Thoracic aorta (tissue), 2 donors: ENCODE measurements around the gene SULF2. TPM values are rescaled to one million over a fixed set of nuclear protein-coding genes. Genes with fewer than 3 reads are reported as not detected.

Experiments
- ATAC-seq: fragments of 150-250 bp; one replicate; pipeline ENCODE4 v1.8.0; 2017; ENCODE audit warnings: low read depth; ENCODE audit not compliant: insufficient number of reproducible peaks, low FRiP score
- DNase-seq: peaks from one replicate; pipeline ENCODE4 v3.0.0-alpha.2; 2020; ENCODE audit warnings: low spot score
- H3K27ac ChIP-seq, 2 donors: fragments of 200-600 bp; sonication (generic); 1 replicate in 1 of 2; 2 replicates in 1 of 2; pipeline ENCODE4 v1.5.1; 2016; ENCODE audit warnings: mild to moderate bottlenecking in 2 of 2, moderate library complexity in 2 of 2
- H3K27me3 ChIP-seq: fragments of 200-600 bp; sonication (generic); replicated peaks from 2 replicates; pipeline ENCODE4 v1.6.0; 2016; ENCODE audit warnings: mild to moderate bottlenecking; ENCODE audit not compliant: insufficient read depth
- H3K36me3 ChIP-seq: fragments of 200-600 bp; sonication (generic); one replicate; pipeline ENCODE4 v1.5.1; 2016
- H3K4me1 ChIP-seq, 2 donors: fragments of 200-600 bp; sonication (generic); 1 replicate in 1 of 2; 2 replicates in 1 of 2; pipeline versions ENCODE4 v1.5.1 to v1.6.0; 2016; ENCODE audit warnings: low read depth in 2 of 2, mild to moderate bottlenecking in 1 of 2; ENCODE audit not compliant: control insufficient read depth in 1 of 2
- H3K4me3 ChIP-seq: fragments of 200-600 bp; sonication (generic); 2 replicates; pipeline ENCODE4 v1.5.1; 2016; ENCODE audit warnings: mild to moderate bottlenecking
- H3K9me3 ChIP-seq: fragments of 200-600 bp; sonication (generic); 2 replicates; pipeline ENCODE4 v1.5.1; 2016
- total RNA-seq, 2 donors: library from RNA; depleted of rRNA; stranded (reverse); fragments of >200 nt; gene quantifications; one replicate each; pipeline versions ENCODE4 v1.1.0 to v1.2.3, GENCODE V29; 2016
- TF ChIP-seq, protein P1 (sequence below): fragments of 200-600 bp; sonication (generic); IDR thresholded peaks from one replicate; pipeline ENCODE4 v1.5.1; 2019; ENCODE audit warnings: antibody characterized with exemption

Gene SULF2
- total RNA-seq, 2 donors from 2014 or later, result 39.0 to 53.9 TPM

DNA sequence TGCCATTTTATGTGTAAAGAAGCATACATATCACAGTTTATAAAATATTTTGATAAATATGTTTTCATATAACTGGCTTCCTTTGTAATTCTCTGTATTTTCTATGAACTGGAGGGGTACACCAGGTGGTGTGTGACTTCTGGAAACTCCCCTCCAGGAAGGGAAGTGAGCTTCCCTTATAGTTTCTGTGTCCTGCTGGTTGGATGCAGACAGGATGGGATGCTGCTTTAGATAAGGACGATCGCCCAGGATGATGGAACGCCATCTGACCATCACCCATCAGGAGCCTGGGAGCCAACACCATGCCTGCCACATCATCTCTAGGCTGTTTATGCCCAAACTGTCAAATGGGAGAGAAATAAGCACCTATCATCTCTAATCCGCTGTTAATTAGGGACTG is 66.1 kb downstream of the SULF2 start:
- Histone ChIP-seq H3K4me1 (peaks cover 0 to 21% of the 10 kb centered on the region in 2 donors), H3K36me3 (no peaks in the 10 kb centered on the region), H3K9me3 (no peaks in the 10 kb centered on the region), H3K4me3 (no peak overlapping the region), H3K27ac (no peak overlapping the region), H3K27me3 (no peaks in the 10 kb centered on the region)
- DNase-seq (no peak), ATAC-seq (no peak)
- TF ChIP-seq, protein P1, sequence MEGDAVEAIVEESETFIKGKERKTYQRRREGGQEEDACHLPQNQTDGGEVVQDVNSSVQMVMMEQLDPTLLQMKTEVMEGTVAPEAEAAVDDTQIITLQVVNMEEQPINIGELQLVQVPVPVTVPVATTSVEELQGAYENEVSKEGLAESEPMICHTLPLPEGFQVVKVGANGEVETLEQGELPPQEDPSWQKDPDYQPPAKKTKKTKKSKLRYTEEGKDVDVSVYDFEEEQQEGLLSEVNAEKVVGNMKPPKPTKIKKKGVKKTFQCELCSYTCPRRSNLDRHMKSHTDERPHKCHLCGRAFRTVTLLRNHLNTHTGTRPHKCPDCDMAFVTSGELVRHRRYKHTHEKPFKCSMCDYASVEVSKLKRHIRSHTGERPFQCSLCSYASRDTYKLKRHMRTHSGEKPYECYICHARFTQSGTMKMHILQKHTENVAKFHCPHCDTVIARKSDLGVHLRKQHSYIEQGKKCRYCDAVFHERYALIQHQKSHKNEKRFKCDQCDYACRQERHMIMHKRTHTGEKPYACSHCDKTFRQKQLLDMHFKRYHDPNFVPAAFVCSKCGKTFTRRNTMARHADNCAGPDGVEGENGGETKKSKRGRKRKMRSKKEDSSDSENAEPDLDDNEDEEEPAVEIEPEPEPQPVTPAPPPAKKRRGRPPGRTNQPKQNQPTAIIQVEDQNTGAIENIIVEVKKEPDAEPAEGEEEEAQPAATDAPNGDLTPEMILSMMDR, result no peak

DNA sequence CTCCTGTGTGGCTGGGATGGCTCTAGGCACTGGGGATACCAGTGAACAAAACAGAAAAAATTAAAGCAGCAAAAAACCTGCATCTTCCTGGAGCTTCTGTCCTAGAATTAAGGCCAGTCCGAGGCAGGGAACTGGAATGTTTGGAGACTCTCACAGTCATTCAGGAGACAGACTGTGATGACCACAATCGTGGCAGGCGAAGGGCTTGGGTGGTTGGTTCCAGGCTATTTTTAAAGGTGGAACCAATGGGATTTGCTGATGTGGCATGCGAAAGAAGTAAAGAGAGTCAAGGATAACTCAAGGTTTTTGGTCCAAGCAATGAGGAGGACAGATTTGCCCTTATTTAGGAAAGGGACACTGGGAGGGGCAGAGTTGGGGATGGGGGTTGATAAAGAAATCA is 66.9 kb downstream of the SULF2 start:
- no peaks in the 10 kb centered on the region for H3K27me3 ChIP-seq
- DNase-seq (no peak), ATAC-seq (no peak)
- TF ChIP-seq, protein P1, result no peak
- H3K4me1 ChIP-seq, result peaks cover 3 to 27% of the 10 kb centered on the region in 2 donors
- H3K4me3 ChIP-seq, result no peak overlapping the region
- no peaks in the 10 kb centered on the region for H3K36me3 ChIP-seq
- no peaks in the 10 kb centered on the region for H3K9me3 ChIP-seq
- no peak overlapping the region for H3K27ac ChIP-seq

DNA sequence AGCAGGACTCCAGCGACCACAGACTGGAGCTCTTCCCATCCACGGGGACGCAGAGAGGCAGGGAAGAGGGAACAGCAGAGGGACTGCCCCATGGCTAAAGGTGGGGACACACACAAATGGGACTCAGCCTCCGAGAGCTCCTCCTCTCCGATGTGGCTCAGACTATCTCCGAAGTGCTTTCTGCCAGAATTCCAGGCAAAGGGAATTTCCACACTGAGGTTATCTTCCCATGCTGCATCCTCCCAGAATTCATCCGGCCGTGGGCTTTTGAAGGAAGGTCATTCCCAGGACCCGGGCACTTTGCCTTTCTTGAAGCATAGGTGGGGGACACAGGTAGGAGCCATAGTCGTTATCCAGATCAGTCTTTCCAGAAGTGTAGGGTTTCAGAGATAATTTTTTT is 67.9 kb downstream of the SULF2 start:
- no peak for ATAC-seq
- H3K27ac ChIP-seq, result no peak overlapping the region
- TF ChIP-seq, protein P1, result no peak

DNA sequence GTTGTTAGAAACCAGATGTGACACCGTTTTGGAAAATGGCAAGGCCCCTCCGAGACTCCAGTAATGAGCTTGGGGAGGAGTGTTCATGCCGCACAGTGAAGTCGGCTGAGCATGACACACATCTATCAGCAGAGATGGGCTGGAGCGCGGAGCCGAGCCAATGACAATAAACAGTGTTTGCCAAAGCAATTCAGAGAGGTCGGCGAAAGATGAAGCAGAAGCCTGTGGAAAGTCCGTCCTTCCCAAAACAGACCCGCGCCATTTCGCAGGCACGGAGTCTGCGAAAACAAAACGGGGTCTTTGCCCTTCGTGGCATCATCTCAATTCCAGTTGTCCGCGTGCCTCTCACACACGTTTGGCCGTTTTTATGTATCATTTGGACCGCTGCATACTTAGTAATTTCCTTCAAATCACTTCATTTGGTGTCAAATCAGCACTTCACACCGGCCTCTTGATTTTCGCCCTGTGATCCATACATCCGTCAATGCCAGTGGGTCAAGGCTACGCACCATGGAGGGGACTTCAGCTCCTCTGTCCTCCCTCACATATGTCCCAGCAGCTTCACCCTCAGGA is 71.3 kb downstream of the SULF2 start:
- Histone ChIP-seq H3K27me3 (no peaks in the 10 kb centered on the region), H3K36me3 (no peaks in the 10 kb centered on the region), H3K4me1 (peaks cover 3 to 7% of the 10 kb centered on the region in 2 donors), H3K27ac (no peak overlapping the region), H3K9me3 (no peaks in the 10 kb centered on the region), H3K4me3 (peak overlapping the region; percentile 45)
- no peak for ATAC-seq
- no peak for DNase-seq
- TF ChIP-seq, protein P1, result no peak

More for the DNA sequence above, 67.9 kb downstream of the SULF2 start:
- Histone ChIP-seq H3K4me3 (no peak overlapping the region), H3K9me3 (no peaks in the 10 kb centered on the region), H3K4me1 (peaks cover 3 to 27% of the 10 kb centered on the region in 2 donors), H3K36me3 (no peaks in the 10 kb centered on the region), H3K27me3 (no peaks in the 10 kb centered on the region)
- no peak for DNase-seq

DNA sequence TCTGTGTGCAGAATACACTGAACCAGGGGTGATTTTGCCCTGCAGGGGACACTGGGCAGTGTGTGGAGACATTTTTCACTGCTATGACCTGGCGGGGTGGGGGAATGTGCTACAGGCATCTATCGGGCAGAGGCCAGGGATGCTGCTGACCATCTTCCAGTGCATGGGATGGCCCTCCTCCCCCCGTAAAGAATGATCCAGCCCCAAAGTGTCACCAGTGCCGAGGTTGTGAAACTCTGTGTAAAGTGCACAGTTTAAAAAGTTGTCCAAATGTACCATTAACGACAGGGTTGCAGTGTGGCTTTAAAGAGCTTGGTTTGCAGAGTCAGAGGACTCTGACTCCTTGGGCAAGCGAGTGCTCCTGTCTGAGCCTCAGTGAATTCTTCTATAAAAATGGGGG is 72.1 kb downstream of the SULF2 start:
- DNase-seq (no peak), ATAC-seq (no peak)
- Histone ChIP-seq H3K27ac (no peak overlapping the region), H3K9me3 (no peaks in the 10 kb centered on the region), H3K27me3 (no peaks in the 10 kb centered on the region), H3K4me1 (peaks cover 3 to 7% of the 10 kb centered on the region in 2 donors), H3K4me3 (no peak overlapping the region), H3K36me3 (no peaks in the 10 kb centered on the region)
- TF ChIP-seq, protein P1, result no peak
